ENCODE results near the gene KRTAP1-5.
"Not testable (repeated sequence)": the region's sequence is repeated elsewhere in the genome, so short reads cannot be mapped to it uniquely, and the experiment has no call there.

KRTAP1-5 gene

GRCh38 chr17:41052566-41052965 is 25.6 kb upstream of the KRTAP1-5 start:
- DNase-seq (ENCODE audit: low read depth): no peak
- TF ChIP-seq POLR2A (IDR thresholded peaks at IDR 0.05; ENCODE audit: extremely low read depth, insufficient read length): no peak
- no peak for TF ChIP-seq MAX (IDR thresholded peaks at IDR 0.05; ENCODE audit: low read depth, low read length)
- TF ChIP-seq MYC (IDR thresholded peaks at IDR 0.05; ENCODE audit: low read depth, low read length): no peak
- TF ChIP-seq, protein P1, sequence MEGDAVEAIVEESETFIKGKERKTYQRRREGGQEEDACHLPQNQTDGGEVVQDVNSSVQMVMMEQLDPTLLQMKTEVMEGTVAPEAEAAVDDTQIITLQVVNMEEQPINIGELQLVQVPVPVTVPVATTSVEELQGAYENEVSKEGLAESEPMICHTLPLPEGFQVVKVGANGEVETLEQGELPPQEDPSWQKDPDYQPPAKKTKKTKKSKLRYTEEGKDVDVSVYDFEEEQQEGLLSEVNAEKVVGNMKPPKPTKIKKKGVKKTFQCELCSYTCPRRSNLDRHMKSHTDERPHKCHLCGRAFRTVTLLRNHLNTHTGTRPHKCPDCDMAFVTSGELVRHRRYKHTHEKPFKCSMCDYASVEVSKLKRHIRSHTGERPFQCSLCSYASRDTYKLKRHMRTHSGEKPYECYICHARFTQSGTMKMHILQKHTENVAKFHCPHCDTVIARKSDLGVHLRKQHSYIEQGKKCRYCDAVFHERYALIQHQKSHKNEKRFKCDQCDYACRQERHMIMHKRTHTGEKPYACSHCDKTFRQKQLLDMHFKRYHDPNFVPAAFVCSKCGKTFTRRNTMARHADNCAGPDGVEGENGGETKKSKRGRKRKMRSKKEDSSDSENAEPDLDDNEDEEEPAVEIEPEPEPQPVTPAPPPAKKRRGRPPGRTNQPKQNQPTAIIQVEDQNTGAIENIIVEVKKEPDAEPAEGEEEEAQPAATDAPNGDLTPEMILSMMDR (IDR thresholded peaks at IDR 0.05; ENCODE audit: low read depth, low read length): no peak
- no peak overlapping the region for H3K4me3 ChIP-seq (ENCODE audit: low read depth, low read length)

DNA sequence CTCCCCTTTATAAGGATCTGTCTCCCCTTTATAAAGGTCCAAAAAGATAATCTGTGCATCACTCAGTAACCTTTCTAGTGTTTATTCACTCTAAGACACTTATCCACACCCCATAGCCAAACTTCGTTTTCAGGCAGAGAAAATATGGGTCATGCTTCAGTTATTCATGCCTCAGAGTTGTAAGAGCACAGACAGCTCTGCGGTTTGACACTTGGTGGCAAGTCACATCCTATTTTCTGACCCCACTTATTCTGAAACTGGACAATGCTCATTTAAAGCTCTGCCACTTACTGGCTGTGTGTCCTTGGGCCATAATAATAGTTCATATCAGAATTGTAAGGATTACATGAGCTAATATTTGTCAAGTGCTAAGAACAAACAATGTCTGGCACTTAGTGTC is 22.1 kb upstream of the KRTAP1-5 start:
- H3K4me3 ChIP-seq (ENCODE audit: low read depth, low read length): no peak overlapping the region
- no peak for TF ChIP-seq POLR2A (IDR thresholded peaks at IDR 0.05; ENCODE audit: extremely low read depth, insufficient read length)
- no peak for TF ChIP-seq MYC (IDR thresholded peaks at IDR 0.05; ENCODE audit: low read depth, low read length)
- TF ChIP-seq, protein P1 (IDR thresholded peaks at IDR 0.05; ENCODE audit: low read depth, low read length): no peak
- TF ChIP-seq MAX (IDR thresholded peaks at IDR 0.05; ENCODE audit: low read depth, low read length): no peak
- DNase-seq (ENCODE audit: low read depth): no peak

- H3K4me3 ChIP-seq (ENCODE audit: low read depth, low read length): no peak overlapping the region
- TF ChIP-seq POLR2A (IDR thresholded peaks at IDR 0.05; ENCODE audit: extremely low read depth, insufficient read length) (no peak), MAX (IDR thresholded peaks at IDR 0.05; ENCODE audit: low read depth, low read length) (no peak), MYC (IDR thresholded peaks at IDR 0.05; ENCODE audit: low read depth, low read length) (no peak)
- TF ChIP-seq, protein P1 (IDR thresholded peaks at IDR 0.05; ENCODE audit: low read depth, low read length): no peak
- DNase-seq (ENCODE audit: low read depth): no peak
These were observed 21.4 kb upstream of the KRTAP1-5 start for GRCh38 chr17:41048441-41048840.

DNA sequence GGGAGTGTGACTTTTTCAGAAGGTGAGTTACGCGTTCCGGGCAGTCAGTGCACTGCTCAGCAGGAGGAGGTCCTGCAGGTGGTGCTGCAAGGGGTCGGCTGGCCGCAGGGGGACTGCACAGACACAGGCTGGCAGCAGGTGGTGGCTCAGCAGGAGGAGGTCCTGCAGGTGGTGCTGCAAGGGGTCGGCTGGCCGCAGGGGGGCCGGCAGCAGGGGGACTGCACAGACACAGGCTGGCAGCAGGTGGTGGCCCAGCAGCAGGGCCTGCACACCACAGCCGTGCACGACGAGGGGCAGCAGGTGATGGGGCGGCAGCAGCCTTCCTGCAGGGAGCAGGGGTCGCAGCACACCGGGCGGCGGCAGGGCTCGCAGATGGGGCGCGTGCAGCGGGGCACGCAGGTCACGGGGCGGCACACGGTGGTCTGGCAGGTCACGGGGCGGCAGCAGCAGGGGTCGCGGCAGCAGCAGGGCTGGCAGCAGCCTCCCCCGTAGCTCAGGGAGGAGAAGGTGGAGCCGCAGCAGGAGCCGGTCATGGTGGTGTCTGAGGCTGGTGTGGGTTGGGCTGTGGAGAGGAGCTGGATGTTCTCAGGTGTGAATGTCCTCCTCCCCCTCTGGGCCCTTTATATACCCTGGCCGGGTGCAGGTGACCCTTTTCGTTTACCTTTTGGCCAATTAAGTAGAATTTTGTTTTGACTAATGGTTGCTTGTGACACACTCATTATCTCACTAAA is 19.9 kb upstream of the KRTAP1-5 start, which contains the start of gene KRTAP2-1:
KRTAP2-1 (minus strand) TSS at position 582 of the 731 bp plus-strand sequence; CDS start at position 533, 49 bp downstream.
- not testable (repeated sequence) for H3K4me3 ChIP-seq (ENCODE audit: low read depth, low read length); DNase-seq (ENCODE audit: low read depth)

DNA sequence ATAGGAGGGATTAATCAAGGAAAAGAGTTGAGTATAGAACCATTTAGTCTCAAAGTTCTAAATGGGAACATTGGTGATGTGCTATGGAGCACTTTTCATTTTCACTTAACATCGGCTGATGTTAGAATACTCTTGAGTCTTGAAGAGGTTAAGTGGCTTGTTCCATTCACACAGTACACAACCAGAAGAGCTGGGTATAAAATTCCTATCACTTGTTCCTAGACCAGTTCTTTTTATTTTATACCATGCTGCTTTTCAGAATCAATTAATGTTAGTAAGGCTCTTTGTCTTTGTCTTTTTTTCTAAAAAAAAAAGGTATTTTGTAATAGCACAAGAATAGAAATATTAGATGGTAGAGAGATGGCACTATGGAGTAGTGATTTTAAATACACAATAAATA is 15.9 kb upstream of the KRTAP1-5 start:
- no peak for DNase-seq (ENCODE audit: low read depth)
- H3K4me3 ChIP-seq (ENCODE audit: low read depth, low read length): no peak overlapping the region
- no peak for TF ChIP-seq MYC (IDR thresholded peaks at IDR 0.05; ENCODE audit: low read depth, low read length)
- TF ChIP-seq POLR2A (IDR thresholded peaks at IDR 0.05; ENCODE audit: extremely low read depth, insufficient read length): no peak
- no peak for TF ChIP-seq MAX (IDR thresholded peaks at IDR 0.05; ENCODE audit: low read depth, low read length)
- TF ChIP-seq, protein P1 (IDR thresholded peaks at IDR 0.05; ENCODE audit: low read depth, low read length): no peak

DNA sequence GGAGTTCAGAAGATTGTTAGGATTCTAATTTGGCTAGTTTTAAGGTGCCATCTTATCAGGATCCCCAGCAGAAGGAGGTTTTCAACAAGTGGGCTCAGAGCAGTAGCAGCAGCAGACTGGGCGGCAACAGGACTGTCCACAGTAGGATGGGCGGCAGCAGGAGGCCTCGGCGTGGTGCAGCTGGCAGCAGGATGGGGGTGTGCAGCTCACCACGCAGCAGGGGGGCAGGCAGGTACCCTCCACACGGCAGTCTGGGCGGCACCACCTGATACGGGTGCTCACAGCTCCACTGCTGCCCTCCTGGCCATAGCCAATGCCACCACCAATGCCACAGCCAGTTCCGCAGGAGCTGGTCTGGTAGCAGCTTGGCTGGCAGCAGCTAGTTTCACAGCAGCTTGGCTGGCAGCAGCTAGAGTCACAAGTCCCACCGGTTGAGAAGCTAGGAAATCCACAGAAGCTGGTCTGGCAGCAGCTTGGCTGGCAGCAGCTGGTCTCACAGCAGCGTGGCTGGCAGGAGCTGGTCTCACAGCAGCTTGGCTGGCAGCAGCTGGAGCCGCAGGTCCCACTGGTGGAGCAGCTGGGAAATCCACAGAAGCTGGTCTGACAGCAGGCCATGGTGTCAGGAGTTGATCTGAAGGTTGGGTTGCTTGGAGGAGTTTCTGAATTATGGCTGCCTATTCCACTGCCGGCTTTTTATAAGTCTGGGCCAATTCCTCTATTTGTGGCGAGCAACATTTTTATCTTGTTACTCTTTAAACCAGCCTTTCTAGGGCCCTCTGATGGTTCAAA is 14.0 kb upstream of the KRTAP1-5 start, which contains the start of gene KRTAP1-1:
KRTAP1-1 (minus strand) TSS at position 668 of the 789 bp plus-strand sequence; CDS start at position 615, 53 bp downstream.
- H3K4me3 ChIP-seq (ENCODE audit: low read depth, low read length); DNase-seq (ENCODE audit: low read depth): not testable (repeated sequence)
